Effector memory CD4-positive, alpha-beta T cell (primary cell): ENCODE data around the gene PDGFRA.
A peak's percentile ranks its signal among the peaks of the same experiment; 100 is the strongest.

Experiments
- DNase-seq, 3 donors: peaks; one replicate each; pipeline ENCODE4 v3.0.0-alpha.2; 2020
- H3K27ac ChIP-seq: 2 replicates; pipeline ENCODE4 v1.7.0; 2013; ENCODE audit warnings: mild to moderate bottlenecking, low read length, moderate library complexity; ENCODE audit not compliant: insufficient read depth, poor library complexity, severe bottlenecking
- H3K27me3 ChIP-seq: replicated peaks from 2 replicates; pipeline ENCODE4 v1.7.0; 2013; ENCODE audit warnings: mild to moderate bottlenecking, low read length; ENCODE audit not compliant: insufficient read depth, control insufficient read depth, poor library complexity, severe bottlenecking
- H3K36me3 ChIP-seq: 2 replicates; pipeline ENCODE4 v1.7.0; 2013; ENCODE audit warnings: mild to moderate bottlenecking, low read length, moderate library complexity; ENCODE audit not compliant: control insufficient read depth, insufficient read depth
- H3K4me1 ChIP-seq: 2 replicates; pipeline ENCODE4 v1.7.0; 2013; ENCODE audit warnings: low read length, mild to moderate bottlenecking; ENCODE audit not compliant: control insufficient read depth, insufficient read depth, poor library complexity, severe bottlenecking
- H3K4me3 ChIP-seq: 2 replicates; pipeline ENCODE4 v1.7.0; 2013; ENCODE audit warnings: low read length, low read depth, mild to moderate bottlenecking; ENCODE audit not compliant: insufficient read depth, poor library complexity, severe bottlenecking
- H3K9me3 ChIP-seq: 2 replicates; pipeline ENCODE4 v1.7.0; 2013; ENCODE audit warnings: mild to moderate bottlenecking, low read length, moderate library complexity; ENCODE audit not compliant: control insufficient read depth

PDGFRA gene

GRCh38 chr4:54209617-54210016 is 19.5 kb upstream of the PDGFRA start:
- Histone ChIP-seq H3K4me1 (no peaks in the 10 kb centered on the region), H3K4me3 (no peak overlapping the region), H3K36me3 (no peaks in the 10 kb centered on the region), H3K27ac (no peak overlapping the region), H3K27me3 (no peaks in the 10 kb centered on the region), H3K9me3 (no peaks in the 10 kb centered on the region)
- DNase-seq = no peak

GRCh38 chr4:54213001-54213400 is 16.1 kb upstream of the PDGFRA start:
- Histone ChIP-seq H3K4me3 (no peak overlapping the region), H3K9me3 (no peaks in the 10 kb centered on the region), H3K27me3 (peaks cover 5% of the 10 kb centered on the region), H3K27ac (no peak overlapping the region), H3K4me1 (peaks cover 4% of the 10 kb centered on the region), H3K36me3 (no peaks in the 10 kb centered on the region)
- no peak for DNase-seq

GRCh38 chr4:54213761-54214160 is 15.3 kb upstream of the PDGFRA start:
- Histone ChIP-seq H3K27ac (no peak overlapping the region), H3K4me3 (no peak overlapping the region)

GRCh38 chr4:54215379-54216077 is 13.6 kb upstream of the PDGFRA start:
- no peak overlapping the region for H3K27ac ChIP-seq
- H3K36me3 ChIP-seq = no peaks in the 10 kb centered on the region
- peaks cover 7% of the 10 kb centered on the region for H3K27me3 ChIP-seq
- DNase-seq = no peak
- no peaks in the 10 kb centered on the region for H3K9me3 ChIP-seq
- no peak overlapping the region for H3K4me3 ChIP-seq
- peaks cover 4% of the 10 kb centered on the region for H3K4me1 ChIP-seq

More at GRCh38 chr4:54213761-54214160, 15.3 kb upstream of the PDGFRA start:
- Histone ChIP-seq H3K27me3 (peaks cover 7% of the 10 kb centered on the region), H3K9me3 (no peaks in the 10 kb centered on the region), H3K36me3 (no peaks in the 10 kb centered on the region), H3K4me1 (peaks cover 4% of the 10 kb centered on the region)
- no peak for DNase-seq

GRCh38 chr4:54217642-54218495 is 11.2 kb upstream of the PDGFRA start:
- Histone ChIP-seq H3K36me3 (no peaks in the 10 kb centered on the region), H3K27ac (no peak overlapping the region), H3K4me1 (peaks cover 4% of the 10 kb centered on the region), H3K9me3 (no peaks in the 10 kb centered on the region), H3K27me3 (peaks cover 7% of the 10 kb centered on the region), H3K4me3 (peak overlapping the region; percentile 9)
- DNase-seq = peak in 1 of 3 donors; percentile 19

- Histone ChIP-seq H3K27me3 (peaks cover 7% of the 10 kb centered on the region), H3K36me3 (no peaks in the 10 kb centered on the region), H3K4me1 (peaks cover 4% of the 10 kb centered on the region), H3K27ac (no peak overlapping the region), H3K4me3 (no peak overlapping the region), H3K9me3 (no peaks in the 10 kb centered on the region)
- DNase-seq = no peak
These were observed 10.4 kb upstream of the PDGFRA start for GRCh38 chr4:54218736-54219135.

GRCh38 chr4:54224996-54225597 is 4.0 kb upstream of the PDGFRA start:
- DNase-seq = no peak
- Histone ChIP-seq H3K27me3 (peaks cover 53% of the 10 kb centered on the region), H3K36me3 (no peaks in the 10 kb centered on the region), H3K27ac (no peak overlapping the region), H3K4me3 (no peak overlapping the region), H3K9me3 (no peaks in the 10 kb centered on the region), H3K4me1 (peaks cover 19% of the 10 kb centered on the region)

- DNase-seq = no peak
- peak overlapping the region; percentile 26 for H3K4me3 ChIP-seq
- H3K27me3 ChIP-seq = peaks cover 60% of the 10 kb centered on the region
- H3K27ac ChIP-seq = no peak overlapping the region
- no peaks in the 10 kb centered on the region for H3K9me3 ChIP-seq
- H3K36me3 ChIP-seq = no peaks in the 10 kb centered on the region
- H3K4me1 ChIP-seq = peaks cover 19% of the 10 kb centered on the region
These were observed 3.3 kb upstream of the PDGFRA start for GRCh38 chr4:54225598-54226403.

GRCh38 chr4:54226404-54227255 is 2.5 kb upstream of the PDGFRA start:
- peak overlapping the region; percentile 26 for H3K4me3 ChIP-seq
- H3K27me3 ChIP-seq = peaks cover 68% of the 10 kb centered on the region
- H3K36me3 ChIP-seq = no peaks in the 10 kb centered on the region
- no peak overlapping the region for H3K27ac ChIP-seq
- no peak for DNase-seq
- H3K9me3 ChIP-seq = no peaks in the 10 kb centered on the region
- peaks cover 24% of the 10 kb centered on the region for H3K4me1 ChIP-seq
